ENCODE results near the gene SNAPC1. TPM values are rescaled to one million over a fixed set of nuclear protein-coding genes. Genes with fewer than 3 reads are reported as not detected.
A peak's percentile ranks its signal among the peaks of the same experiment; 100 is the strongest.

SNAPC1 gene
- total RNA-seq, 1 experiment from 2014 or later = 6.8 TPM

- Histone ChIP-seq H4K8ac (replicated peaks; ENCODE audit: insufficient read length, low read depth, low read length) (no peak overlapping the region), H3K23ac (ENCODE audit: insufficient read length, low read depth, low read length) (no peak overlapping the region), H2BK20ac (ENCODE audit: low read depth, low read length, poor library complexity, severe bottlenecking) (no peak overlapping the region), H2BK12ac (ENCODE audit: insufficient read length, low read depth, low read length) (no peak overlapping the region), H3K27ac (ENCODE audit: insufficient read length, low read depth, low read length) (no peak overlapping the region), H4K5ac (ENCODE audit: insufficient read length, low read depth, low read length) (no peak overlapping the region), H3K18ac (ENCODE audit: insufficient read length, low read depth, low read length) (no peak overlapping the region), H3K4me2 (ENCODE audit: insufficient read depth, insufficient read length, low read length) (no peak overlapping the region), H3K9ac (ENCODE audit: extremely low read depth, insufficient read length, low read length) (no peak overlapping the region), H3K27me3 (ENCODE audit: insufficient read depth, low read length) (no peaks in the 10 kb centered on the region), H4K20me1 (ENCODE audit: control insufficient read depth, insufficient read depth, insufficient read length) (no peaks in the 10 kb centered on the region), H2AFZ (ENCODE audit: low read length) (no peak overlapping the region), H3T11ph (ENCODE audit: low read length) (no peak overlapping the region), H3K4me1 (ENCODE audit: insufficient read depth, low read length) (no peaks in the 10 kb centered on the region), H3K9me3 (ENCODE audit: control insufficient read depth, low read depth, low read length) (no peaks in the 10 kb centered on the region), H2AK5ac (ENCODE audit: insufficient read length, low read length) (no peak overlapping the region), H2BK5ac (ENCODE audit: insufficient read length, low read length) (no peak overlapping the region), H3K56ac (ENCODE audit: insufficient read length, low read depth, low read length) (no peak overlapping the region), H3K79me1 (ENCODE audit: insufficient read depth, low read depth, low read length, poor library complexity, severe bottlenecking) (peaks cover 3% of the 10 kb centered on the region), H3K14ac (ENCODE audit: insufficient read depth, low read length) (no peak overlapping the region), H3K4ac (ENCODE audit: low read depth, low read length) (no peak overlapping the region), H3K79me2 (ENCODE audit: insufficient read depth, low read length) (no peaks in the 10 kb centered on the region; the same call in 1 of the 2 replicates), H3K23me2 (ENCODE audit: insufficient read length, low read depth, low read length, poor library complexity, severe bottlenecking) (no peaks in the 10 kb centered on the region), H4K91ac (ENCODE audit: insufficient read length, low read depth, low read length) (no peak overlapping the region), H2BK120ac (ENCODE audit: low read depth, low read length, poor library complexity, severe bottlenecking) (no peak overlapping the region), H2BK15ac (ENCODE audit: low read depth, low read length) (no peak overlapping the region)
- peak overlapping the region in 1 of 3 experiments; percentile 30; a peak in 1 of 7 replicates for H3K27ac Mint-ChIP-seq
- H3K9me3 Mint-ChIP-seq = no peaks in the 10 kb centered on the region
- no peak overlapping the region for H3K4me3 Mint-ChIP-seq
- TF ChIP-seq CTCF (conservative IDR thresholded peaks at IDR 0.05) = no peak
- no peaks in the 10 kb centered on the region for H3K4me1 Mint-ChIP-seq
- no peak for DNase-seq
- H3K27me3 Mint-ChIP-seq (ENCODE audit: low read depth) = no peaks in the 10 kb centered on the region
- WGBS (ENCODE audit: extremely low coverage, insufficient read length, low lambda C conversion rate) = no CpG with 5 or more reads among the region's 7 CpGs
- peaks cover 54 to 88% (median 84%) of the 10 kb centered on the region in 3 experiments; a peak in 6 of 7 replicates for H3K36me3 Mint-ChIP-seq (ENCODE audit: insufficient read depth in 1 of 3, low read depth in 3 of 3)
Measured at GRCh38 chr14:61726778-61727658, 35.2 kb upstream of the SNAPC1 start.

Data from H9 (cell line).